GM12891 (cell line): ENCODE measurements around the gene ITGB2.

Experiments used
- PAX5 ChIP-seq: IDR thresholded peaks from 2 replicates; pipeline ENCODE4 v1.6.1; 2011; ENCODE audit warnings: low read length, moderate library complexity, mild to moderate bottlenecking; ENCODE audit not compliant: insufficient read depth, severe bottlenecking
- POLR2A ChIP-seq: IDR thresholded peaks from 2 replicates; pipeline ENCODE4 v1.6.1; 2011; ENCODE audit warnings: low read depth, low read length, control low read depth
- POLR2AphosphoS5 ChIP-seq: IDR thresholded peaks from 2 replicates; pipeline ENCODE4 v1.6.1; 2011; ENCODE audit warnings: low read depth, low read length, control low read depth
- POU2F2 ChIP-seq: IDR thresholded peaks from 2 replicates; pipeline ENCODE4 v1.6.1; 2011; ENCODE audit warnings: low read depth, mild to moderate bottlenecking, control low read depth, low read length, moderate library complexity
- SPI1 ChIP-seq: IDR thresholded peaks from 2 replicates; pipeline ENCODE4 v1.6.1; 2011; ENCODE audit warnings: low read depth, low read length, control low read depth
- TAF1 ChIP-seq: IDR thresholded peaks from 2 replicates; pipeline ENCODE4 v1.6.1; 2011; ENCODE audit warnings: low read depth, low read length, control low read depth

- no peak for TF ChIP-seq POLR2AphosphoS5
- TF ChIP-seq POLR2A = no peak
- no peak for TF ChIP-seq PAX5
- TF ChIP-seq TAF1 = no peak
- TF ChIP-seq SPI1 = no peak
- TF ChIP-seq POU2F2 = no peak
Measured at GRCh38 chr21:44957047-44957831, 36.5 kb upstream of the ITGB2 start.
